GM19025 (cell line): ENCODE results near the gene EDN3.

Experiments
- ATAC-seq: cut with Tn5 transposase; IDR thresholded peaks from one replicate; pipeline ENCODE4 v1.9.1; 2021; ENCODE audit warnings: mild to moderate bottlenecking, low read depth, moderate library complexity; ENCODE audit not compliant: unreplicated experiment

EDN3 gene

DNA sequence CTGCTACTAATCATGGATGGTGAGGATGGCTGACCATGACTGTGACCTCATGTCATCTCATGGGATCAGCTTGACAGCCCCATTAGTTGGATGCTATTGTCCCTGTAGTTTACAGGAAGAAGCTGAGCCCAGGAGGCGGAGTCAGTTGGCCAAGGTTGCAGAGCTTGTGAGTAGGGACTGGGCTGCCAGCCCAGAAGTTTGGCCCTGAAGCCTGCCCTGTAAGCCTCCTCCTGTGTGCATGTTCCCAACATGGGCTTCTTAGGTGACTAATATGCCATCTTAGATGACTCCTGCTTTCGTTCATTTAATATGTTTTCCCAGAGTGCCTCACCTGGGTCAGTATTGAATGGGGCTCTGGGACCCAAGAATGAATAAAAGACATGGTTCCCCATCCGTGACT, 6.9 kb downstream of the EDN3 start:
- no peak for ATAC-seq

DNA sequence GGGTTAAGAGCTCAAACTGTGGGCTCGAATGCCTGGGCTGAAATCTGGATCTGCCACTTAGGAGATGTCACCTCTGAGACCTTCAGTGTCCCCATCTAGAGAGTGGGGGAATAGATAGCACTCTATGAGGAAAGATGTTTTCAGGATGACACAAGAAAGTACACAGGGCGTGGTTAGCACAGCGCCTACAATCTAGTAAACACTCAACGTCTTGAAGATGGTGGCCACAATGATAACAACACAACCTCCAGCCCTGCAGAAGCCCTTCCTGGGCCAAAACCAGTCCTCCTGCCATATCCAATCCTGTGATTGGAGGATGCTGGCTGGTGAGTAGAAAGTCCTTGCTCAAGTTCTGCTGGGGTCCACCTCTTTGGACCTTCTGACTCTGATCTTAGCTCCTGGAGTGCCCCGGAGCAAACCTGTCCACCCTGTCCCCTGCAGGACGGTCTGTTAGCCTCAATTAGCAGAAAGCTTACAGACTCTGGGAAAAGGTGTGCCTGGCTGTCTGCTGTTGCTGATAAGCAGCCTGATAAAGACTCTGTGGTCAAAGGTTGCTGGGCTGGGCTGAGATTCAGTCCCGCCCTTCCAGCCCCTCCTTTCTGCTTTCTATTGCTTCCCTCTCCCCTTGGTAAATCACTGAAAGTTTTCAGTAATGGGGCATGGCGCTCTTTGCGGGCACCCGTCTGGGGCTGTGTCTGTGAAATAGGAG, 8.2 kb downstream of the EDN3 start:
- ATAC-seq: no peak

DNA sequence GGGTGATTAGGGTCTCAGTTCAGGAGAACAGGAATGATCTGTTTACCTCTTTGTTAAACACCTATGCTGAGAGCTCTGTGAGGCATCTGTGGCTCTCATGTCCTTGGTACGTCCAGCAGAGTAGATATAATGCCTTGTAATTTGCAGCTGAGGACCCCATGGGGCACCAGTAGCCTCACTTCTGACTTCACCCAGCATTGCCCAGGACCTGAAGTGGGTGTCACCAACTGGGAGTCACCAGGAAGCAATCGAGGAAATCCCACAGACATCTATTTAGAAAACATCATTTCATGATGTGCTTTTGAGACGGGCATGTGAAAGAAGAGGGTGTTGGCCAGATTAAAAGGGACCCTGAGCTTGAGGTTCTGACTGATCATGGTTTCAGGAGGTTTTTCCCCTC, 8.8 kb downstream of the EDN3 start:
- no peak for ATAC-seq

DNA sequence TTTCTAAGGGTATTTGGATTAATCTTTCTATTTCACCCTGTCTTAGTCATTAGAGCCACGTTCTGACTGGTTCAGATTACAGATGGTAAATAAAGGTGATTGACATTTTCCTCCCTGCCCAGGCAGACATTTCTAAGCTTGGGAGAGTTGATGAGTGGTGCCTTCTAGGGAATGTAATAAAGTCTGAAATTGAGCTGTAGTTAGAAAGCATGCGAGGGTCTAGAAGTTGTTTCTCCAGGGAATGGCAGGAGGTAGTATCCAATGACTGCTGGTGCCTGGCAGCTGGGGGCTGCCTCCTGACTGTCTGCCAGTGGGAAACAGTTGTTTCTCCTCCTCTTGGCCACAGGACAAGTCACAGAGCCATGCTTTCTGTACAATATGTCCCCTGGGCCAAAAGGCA, 14.6 kb downstream of the EDN3 start:
- no peak for ATAC-seq

DNA sequence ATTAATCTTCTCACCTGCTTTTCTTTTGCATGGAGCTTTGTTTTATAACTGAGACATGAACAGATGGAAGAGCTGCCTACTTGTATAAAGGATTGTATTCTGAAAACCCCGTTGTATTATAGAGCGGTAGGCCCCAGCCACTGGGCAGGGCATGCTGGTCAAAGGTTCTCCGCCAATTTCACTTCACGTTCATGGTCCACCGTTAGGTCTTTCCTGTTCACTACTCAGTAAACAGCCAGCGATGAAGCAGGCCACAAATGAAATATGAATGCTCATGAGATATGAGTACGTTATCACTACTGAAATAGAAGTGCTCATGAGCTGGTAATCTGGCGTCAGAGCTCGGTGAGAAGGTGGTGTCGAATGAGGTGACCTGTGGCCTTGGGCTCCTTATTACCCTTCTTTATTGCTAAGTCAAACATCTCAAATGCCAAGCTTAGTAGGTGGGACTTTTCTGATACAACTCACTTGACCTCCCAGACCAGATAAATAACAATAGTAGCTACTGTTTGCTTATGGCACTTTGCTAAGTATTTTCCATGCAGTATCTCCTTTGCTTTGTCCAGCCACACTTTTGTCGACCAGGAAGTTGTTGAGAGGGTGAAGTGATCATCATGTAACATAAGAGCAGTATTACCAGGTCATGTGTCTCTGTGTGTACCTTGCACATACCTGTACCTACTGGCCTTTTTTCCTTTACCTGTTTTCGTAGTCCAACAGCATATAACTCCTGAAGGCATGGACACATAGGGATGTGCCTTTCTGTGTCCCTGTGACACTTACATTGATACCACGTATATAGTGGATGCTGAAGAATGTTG, 16.7 kb downstream of the EDN3 start:
- no peak for ATAC-seq

DNA sequence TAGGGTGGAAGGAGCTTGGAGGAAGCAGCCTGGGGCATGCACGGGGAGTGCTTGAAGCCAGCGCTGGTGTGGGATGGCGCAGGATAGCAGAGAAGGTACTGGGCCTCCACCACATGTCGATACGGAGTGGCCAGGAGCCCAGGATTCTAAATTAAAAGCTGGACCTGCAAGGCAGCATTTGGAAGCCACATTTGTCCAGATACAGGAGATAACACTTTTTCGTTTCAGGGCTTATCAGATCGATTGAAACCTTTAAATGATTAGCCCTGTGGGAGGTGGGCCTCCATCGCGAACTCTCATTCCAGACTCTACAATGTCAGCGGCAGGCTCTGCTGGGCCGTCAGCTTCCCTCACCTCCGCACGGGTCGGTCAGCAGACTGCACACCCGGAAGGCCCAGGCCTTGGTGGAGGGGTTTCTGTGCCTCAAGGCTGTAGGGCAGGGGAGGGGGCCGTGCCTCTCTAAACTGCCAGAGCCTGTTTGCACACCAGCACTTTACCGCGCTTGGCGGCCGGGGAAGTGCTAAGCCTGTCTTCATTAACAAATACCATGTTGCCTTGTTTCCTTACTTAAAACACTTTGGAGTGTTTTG, 17.9 kb downstream of the EDN3 start:
- no peak for ATAC-seq

DNA sequence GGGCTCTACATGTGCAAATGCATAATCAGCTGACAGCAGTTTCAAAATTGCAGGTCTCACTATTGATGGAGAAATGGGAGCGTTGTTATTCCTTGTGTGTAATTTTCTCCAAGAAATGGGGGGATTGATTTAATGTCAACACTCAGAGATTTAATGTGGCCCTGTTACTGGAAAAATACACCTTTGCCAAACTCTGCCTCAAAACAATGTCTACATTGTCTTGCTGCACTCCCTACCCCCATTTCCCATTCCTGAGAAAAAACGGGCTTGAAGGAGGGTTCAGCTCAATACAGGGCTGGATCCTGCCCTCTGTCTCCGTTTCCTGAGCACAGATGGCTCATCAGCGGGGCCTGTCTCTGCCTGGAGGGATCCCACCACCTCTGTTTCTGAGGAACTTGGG, 18.4 kb downstream of the EDN3 start:
- no peak for ATAC-seq

DNA sequence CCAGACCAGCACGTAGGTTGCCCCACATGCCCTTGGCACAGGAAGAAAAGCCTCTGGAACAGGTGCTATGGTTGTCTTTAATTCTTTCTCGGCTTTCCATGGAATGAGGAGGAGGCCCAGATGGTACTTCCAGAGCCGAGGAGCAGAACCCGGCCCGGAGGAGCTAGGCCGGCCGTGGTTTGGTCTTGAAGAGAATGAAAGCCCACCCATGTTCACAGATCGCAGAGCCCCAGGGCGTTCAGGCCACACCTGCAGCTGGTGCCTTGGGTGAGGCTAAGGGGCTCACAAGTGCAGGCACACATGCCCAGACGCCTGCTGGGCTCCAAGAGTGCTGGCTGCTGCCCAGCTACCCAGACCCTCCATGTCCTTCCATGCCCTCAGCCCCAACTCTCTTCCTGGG, 20.0 kb downstream of the EDN3 start:
- ATAC-seq: no peak

DNA sequence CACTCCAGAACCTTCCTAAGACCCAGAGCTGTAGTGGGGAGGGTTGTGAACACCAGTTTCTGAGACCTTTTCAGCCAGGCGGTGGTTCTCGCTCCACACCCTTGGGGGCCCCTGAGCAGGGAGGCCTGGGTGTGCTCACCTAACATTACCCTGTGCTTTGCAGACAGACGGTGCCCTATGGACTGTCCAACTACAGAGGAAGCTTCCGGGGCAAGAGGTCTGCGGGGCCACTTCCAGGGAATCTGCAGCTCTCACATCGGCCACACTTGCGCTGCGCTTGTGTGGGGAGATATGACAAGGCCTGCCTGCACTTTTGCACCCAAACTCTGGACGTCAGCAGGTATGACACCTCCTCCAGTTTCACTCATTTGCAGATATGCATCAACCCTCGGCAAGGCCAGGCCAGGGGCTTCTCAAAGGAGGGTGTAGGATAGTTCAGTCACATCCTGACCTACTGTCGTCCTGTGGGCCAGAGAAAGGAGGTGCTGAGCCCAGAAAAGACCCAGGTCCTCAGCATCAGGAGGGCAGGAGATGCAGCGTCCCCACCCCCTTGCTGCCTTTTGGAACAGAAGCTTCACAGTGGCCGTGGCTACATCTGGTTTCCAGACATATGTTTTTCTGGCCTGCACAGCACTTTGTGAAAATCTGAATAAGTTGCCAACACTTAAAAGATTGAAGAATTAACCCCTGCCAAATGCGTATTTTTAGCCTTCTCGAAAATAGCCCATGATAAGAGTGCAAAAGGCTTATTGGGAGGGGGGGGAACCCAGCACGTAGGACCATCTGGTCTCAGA, 20.6 kb downstream of the EDN3 start:
- no peak for ATAC-seq

DNA sequence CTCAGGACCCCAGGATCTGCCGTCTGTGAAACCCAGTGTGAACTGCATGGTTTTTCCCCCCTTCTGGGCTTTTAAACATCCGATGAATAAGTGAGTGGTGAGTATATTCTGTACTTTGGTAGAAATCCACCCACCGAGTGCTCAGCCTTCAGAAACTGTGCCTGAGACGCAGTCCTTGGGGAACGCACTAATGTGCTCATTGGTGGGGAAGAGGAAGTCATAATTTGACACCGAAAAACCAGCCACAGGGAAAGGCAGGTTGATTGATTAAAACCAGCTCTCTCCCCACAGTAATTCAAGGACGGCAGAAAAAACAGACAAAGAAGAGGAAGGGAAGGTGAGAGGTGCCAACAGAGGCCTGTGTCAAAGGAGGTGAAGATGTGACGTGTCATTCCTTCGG, 21.7 kb downstream of the EDN3 start:
- no peak for ATAC-seq

DNA sequence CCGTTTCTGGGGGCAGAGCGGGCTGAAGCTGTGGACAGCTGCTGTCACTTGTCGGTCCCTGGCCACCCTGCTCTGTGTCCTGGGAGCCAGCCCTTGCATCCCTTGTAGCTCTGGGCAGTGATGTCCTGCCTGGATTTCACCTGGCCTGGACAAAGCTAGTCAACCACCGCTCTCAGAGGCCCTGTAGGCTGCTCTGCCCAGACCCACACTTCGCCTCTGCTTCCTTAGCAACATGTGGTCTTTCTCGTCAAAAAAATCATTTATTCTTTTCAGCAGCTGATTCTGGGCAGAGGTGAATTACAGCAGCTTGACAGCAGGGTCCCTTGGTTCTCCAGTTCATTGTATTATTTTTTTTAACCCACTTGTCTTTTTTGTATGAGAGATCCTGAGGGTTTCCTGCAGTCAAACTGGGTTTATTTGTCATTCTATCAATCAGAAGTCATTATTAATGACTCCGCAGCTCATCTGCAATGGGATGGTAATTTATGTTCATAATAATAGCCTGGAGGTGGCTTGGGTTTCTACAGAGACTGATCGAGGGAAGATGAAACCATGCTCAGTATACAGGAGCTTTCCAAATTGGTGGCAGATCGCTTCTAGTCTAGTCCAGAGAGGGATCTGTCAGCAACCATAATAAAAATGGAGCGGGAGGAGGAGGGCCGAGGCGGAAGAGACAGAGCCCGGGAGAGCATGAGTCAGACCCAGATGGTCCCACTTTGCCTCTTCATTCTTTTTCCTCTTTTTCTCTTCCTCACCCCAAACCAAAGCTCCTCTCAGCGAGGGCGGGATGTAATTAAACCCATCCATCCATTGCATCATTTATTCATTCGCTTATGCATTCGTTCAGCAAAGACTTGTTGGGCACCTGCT, 22.4 kb downstream of the EDN3 start:
- ATAC-seq: no peak

DNA sequence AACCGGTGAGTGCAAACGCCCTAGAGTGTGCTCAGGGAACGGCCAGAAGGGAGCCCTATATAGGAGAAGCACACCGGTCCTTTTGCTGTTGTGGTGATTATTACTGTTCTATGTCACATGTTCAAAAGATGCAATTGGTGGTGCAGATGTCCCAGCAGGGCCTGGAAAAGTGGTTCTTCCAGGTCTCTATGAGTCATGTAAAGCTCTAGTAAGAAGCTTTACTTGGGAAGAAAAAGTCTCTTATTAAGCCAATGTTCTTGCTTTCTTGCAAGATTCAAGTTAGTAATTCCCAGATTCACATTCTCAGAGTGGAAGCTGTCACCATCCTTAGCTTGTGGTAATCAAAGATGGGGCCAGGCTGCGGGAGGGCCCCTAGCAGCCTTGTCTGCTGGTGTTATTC, 23.3 kb downstream of the EDN3 start:
- no peak for ATAC-seq

DNA sequence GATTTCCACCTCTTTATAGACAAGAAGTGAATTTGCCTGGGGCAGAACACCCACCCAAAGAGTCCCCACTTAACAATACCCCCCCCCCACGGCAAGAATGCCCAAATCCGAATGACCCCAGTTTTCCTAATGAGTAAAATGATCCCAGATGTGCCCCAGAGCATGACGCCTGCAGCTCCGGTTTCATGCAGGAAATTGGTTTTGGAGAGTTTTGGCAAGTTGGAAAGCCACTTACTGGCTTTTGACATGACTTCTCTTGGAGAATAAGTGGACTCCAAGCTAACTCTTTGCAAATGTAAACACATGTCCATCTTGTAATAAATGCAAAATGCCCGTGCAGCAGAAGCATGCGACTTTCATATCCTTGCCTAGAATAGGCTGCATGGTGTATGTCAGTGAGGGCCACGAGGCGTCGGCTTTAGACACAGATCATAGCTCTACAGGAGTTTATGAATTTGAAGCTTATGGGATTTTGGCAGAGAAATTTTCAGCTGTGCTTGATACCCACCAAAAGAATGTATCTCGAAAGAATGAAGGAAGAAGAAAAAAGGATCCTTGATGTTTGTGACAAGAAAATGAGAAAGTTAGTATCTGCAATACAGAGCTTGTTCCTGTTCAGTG, 24.2 kb downstream of the EDN3 start:
- ATAC-seq: no peak

DNA sequence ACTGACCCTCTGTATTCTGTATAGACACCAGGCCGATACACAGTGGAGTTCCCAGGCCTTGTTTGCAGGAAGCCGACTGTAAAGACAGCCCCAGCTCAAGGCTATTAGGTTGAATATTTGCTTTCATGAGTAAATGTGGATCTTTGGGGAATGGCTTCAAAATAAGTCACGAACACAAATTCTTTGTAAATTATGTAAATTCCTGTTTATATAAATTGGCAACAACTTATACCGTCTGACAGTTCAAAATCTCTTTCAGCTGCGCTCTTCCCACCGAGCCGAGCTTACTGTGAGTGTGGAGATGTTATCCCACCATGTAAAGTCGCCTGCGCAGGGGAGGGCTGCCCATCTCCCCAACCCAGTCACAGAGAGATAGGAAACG, 24.7 kb downstream of the EDN3 start:
- ATAC-seq: no peak

DNA sequence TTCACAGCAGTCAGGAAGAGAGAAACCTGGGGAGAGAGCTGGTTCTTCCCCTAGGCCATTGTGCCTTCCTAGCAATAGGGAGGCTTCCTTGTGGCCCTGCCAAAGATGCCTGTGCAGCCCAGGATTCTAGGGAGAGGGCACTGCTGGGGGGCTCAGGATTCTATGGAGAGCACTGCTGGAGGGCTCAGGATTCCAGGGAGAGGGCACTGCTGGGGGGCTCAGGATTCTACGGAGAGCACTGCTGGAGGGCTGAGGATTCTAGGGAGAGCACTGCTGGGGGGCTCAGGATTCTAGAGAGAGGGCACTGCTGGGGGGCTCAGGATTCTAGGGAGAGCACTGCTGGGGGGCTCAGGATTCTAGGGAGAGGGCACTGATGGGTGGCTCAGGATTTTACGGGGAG, 25.8 kb downstream of the EDN3 start:
- ATAC-seq: no peak

DNA sequence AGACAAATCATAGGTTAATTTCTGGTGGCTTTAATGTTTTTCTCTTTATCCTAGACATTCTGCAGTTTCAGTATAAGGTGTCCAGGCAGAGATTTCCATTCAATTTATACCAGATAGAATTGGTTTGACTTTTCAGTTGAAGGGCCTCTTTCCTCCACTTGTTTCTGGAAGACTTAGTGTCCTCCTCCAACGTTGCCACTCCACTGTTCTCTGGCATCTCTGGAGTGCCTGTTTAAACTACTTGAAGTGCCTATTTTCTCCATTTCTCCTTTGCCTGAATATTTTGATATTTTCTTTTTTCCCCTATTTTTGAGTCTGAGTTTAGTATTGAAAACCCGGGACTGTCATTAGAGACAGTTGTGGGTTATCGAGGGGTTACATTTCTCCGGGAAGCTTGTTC, 27.7 kb downstream of the EDN3 start:
- ATAC-seq: no peak

DNA sequence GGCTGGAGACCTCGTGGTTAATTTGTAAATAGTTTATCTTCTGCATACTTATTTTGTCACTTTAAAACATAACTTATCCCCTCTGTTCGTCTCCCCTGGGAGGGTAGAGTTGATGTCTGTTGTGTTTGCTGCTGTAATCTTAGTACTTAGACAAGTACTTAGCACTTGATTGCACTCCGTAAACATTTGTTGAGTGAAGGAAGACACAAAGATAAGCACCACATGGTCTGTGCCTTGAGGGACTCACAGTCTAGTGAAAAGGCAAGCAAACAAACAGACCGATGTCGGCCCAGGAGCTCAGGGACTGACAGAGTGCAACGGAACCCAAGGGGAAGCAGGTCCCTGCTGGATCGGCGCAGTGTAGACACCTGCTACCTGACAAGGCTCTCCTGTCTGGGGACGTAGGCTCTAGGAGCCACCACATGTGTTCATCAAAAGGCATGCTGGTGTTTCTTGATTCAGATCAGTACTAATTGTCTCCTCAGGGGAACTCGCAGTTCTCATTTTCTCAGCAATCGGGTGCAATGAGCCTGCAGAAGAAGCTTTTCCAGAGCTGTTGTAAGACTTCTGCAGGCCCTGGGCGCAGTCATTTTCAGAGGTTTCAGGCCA, 31.4 kb downstream of the EDN3 start:
- ATAC-seq: no peak

DNA sequence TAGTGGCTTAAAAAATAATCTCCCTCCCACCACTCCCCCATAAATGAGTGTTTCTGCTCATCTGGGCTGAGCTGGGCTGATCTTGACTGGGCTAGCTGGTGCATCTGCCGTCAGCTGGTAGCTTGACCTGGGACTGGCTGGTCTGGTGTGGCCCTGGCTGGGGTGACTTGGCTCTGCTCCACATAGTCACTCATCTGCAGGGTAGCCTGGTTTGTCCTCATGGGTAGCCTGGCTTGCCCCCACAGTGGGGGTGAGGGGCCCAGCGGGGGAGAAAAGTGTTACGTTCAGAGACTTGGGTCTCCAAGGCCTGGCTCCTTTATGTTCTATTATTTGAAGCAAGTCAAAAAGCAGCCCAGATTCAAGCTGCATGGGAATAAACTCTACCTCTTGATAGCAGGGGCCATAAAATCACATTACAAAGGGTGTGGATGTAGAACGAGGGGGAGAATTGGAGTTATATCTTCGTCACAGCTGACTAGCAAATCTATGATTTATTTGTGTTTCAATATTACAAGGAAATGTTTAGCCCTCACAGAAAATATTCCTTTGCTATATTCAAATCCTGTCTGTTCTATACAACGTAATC, 32.9 kb downstream of the EDN3 start:
- no peak for ATAC-seq

DNA sequence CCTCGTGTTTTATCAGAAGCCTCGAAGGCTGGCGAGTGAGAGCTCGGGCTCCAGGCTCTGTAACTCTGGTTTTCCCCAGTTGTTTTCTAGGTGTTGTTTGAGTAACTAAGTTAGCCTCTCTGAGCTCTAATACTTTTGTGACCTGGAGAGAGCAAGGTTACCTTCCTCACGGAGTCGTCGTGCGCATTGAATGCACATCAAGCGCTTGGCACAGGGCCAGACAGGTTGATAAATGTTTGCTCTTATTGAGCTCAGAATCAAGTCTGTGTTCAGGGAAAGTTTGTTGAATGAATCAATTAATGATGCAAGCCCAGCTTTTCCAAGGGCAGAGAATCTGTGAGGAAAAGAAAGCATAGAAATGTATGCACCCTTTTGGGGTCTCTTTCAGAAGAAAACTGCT, 33.5 kb downstream of the EDN3 start:
- no peak for ATAC-seq
